Loucy (cell line): Measurements from ENCODE around the gene PPP1R18.
"Not testable (repeated sequence)": the region's sequence is repeated elsewhere in the genome, so short reads cannot be mapped to it uniquely, and the experiment has no call there.

Experiments used
- H2AFZ ChIP-seq: fragments of 200-600 bp; sonication (generic); 2 replicates; pipeline ENCODE4 v1.6.0; 2016; ENCODE audit warnings: antibody characterized with exemption, mild to moderate bottlenecking, low read length, moderate library complexity
- H3F3A ChIP-seq: fragments of 200-600 bp; 2 replicates; pipeline ENCODE4 v1.6.0; 2016; ENCODE audit warnings: antibody characterized with exemption, low read depth, mild to moderate bottlenecking
- H3K27me3 ChIP-seq: fragments of 200-600 bp; sonication (generic); 2 replicates; pipeline ENCODE4 v1.6.1; 2014; ENCODE audit warnings: low read length, mild to moderate bottlenecking; ENCODE audit not compliant: insufficient read depth, poor library complexity, severe bottlenecking
- H3K36me3 ChIP-seq: fragments of 200-600 bp; sonication (generic); 2 replicates; pipeline ENCODE4 v1.6.1; 2016; ENCODE audit warnings: low read length; ENCODE audit not compliant: insufficient read depth
- H3K4me1 ChIP-seq: fragments of 200-600 bp; sonication (generic); 2 replicates; pipeline ENCODE4 v1.5.1; 2014; ENCODE audit warnings: low read length, mild to moderate bottlenecking; ENCODE audit not compliant: insufficient read depth, poor library complexity, severe bottlenecking
- H3K4me2 ChIP-seq: fragments of 200-600 bp; sonication (generic); 2 replicates; pipeline ENCODE4 v1.6.0; 2014; ENCODE audit warnings: antibody characterized with exemption, low read length, low read depth, mild to moderate bottlenecking; ENCODE audit not compliant: poor library complexity, severe bottlenecking
- H3K4me3 ChIP-seq: fragments of 200-600 bp; sonication (generic); 2 replicates; pipeline ENCODE4 v1.5.1; 2014; ENCODE audit warnings: low read length, mild to moderate bottlenecking, mixed read lengths; ENCODE audit not compliant: poor library complexity, severe bottlenecking
- H3K79me2 ChIP-seq: fragments of 200-600 bp; sonication (generic); 2 replicates; pipeline ENCODE4 v1.6.1; 2014; ENCODE audit warnings: low read length; ENCODE audit not compliant: insufficient read depth
- H3K9ac ChIP-seq: fragments of 200-600 bp; sonication (generic); 2 replicates; pipeline ENCODE4 v1.6.0; 2014; ENCODE audit warnings: mild to moderate bottlenecking, low read depth, low read length, moderate library complexity; ENCODE audit not compliant: poor library complexity, severe bottlenecking
- H3K9me2 ChIP-seq: fragments of 200-600 bp; sonication (generic); replicated peaks from 2 replicates; pipeline ENCODE4 v1.6.1; 2016; ENCODE audit warnings: low read depth, low read length, mixed read lengths
- H3K9me3 ChIP-seq: fragments of 200-600 bp; sonication (generic); 2 replicates; pipeline ENCODE4 v1.6.1; 2014; ENCODE audit warnings: mild to moderate bottlenecking, antibody characterized with exemption, low read length, low read depth; ENCODE audit not compliant: insufficient read depth
- H4K20me1 ChIP-seq: fragments of 200-600 bp; sonication (generic); 2 replicates; pipeline ENCODE4 v1.6.0; 2014; ENCODE audit warnings: antibody characterized with exemption, low read length, mild to moderate bottlenecking; ENCODE audit not compliant: insufficient read depth, poor library complexity, severe bottlenecking
- EZH2phosphoT487 ChIP-seq: fragments of 200-600 bp; IDR thresholded peaks from 2 replicates; pipeline ENCODE4 v1.6.1; 2018; ENCODE audit warnings: antibody characterized with exemption, mild to moderate bottlenecking, moderate library complexity, borderline replicate concordance
- TF ChIP-seq, protein P1 (sequence below): fragments of 200-600 bp; sonication (generic); conservative IDR thresholded peaks from 2 replicates; pipeline ENCODE4 v1.5.1; 2014; ENCODE audit warnings: mild to moderate bottlenecking, antibody characterized with exemption, low read length

The PPP1R18 gene

DNA sequence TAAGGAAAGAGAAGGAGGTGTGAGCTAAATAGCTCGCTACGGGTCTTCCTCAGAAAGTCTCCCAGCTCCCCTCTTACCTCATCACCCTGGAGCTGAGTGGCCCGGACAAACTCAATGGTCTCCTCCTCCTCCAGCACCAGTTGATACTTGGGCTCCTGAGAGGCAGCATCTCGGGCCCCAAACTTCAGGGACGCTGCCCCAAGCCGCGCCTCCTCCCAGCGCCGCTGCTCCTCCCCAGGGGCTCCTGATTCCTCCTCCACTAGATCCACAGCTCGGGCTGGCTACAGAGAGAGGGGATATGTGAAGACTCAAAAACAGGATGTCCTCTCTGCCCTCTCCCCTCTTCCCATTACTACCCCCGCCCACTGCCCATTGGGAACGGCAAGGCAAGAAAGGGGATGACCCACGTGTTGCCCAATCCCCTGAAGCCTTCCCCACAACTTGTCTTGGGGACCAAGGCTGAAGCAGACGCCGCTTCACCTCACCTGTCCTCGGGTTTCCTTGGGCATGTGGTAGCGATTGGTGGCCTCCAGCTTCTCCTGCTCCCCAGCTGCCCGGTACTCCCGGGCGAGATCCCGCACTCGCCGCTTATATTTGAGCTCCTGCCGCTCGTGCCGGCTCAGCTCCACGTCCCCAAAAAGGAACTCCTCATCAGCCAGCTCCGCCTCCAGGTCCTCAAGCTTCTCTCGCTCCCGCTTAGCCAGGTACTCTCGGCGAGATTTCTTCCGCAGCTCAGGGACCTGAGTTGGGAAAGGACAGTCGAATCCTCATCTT is 21.3 kb downstream of the PPP1R18 start:
- no peaks in the 10 kb centered on the region for H3K27me3 ChIP-seq
- no peaks in the 10 kb centered on the region for H3K4me1 ChIP-seq
- H3K79me2 ChIP-seq, result 0 out of 2 replicates have a peak, but pooled peaks cover 4% of the 10 kb centered on the region
- no peaks in the 10 kb centered on the region for H3K9me2 ChIP-seq
- no peak overlapping the region for H2AFZ ChIP-seq
- no peaks in the 10 kb centered on the region for H3K9me3 ChIP-seq
- no peak overlapping the region for H3K4me2 ChIP-seq
- H3K4me3 ChIP-seq, result no peak overlapping the region
- no peak overlapping the region for H3K9ac ChIP-seq
- H3K36me3 ChIP-seq, result peaks cover 34% of the 10 kb centered on the region; the same call in 1 of the 2 replicates
- no peak for TF ChIP-seq EZH2phosphoT487
- no peaks in the 10 kb centered on the region for H3F3A ChIP-seq
- no peaks in the 10 kb centered on the region for H4K20me1 ChIP-seq

DNA sequence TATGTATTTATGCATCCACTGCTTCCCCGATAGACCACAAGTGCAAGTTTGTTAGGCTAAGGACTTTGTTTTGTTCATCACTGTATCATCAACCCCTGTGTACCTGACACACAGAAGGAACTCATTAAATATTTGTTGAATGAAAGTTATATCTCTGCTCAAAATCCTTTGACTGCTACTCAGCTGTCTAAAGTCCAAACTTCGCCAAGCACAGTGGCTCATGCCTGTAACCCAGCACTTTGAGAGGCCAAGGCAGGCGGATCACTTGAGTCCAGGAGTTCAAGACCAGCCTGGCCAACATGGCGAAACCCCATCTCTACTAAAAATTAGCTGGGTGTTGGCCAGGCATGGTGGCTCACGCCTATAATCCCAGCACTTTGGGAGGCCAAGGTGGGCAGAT is 28.5 kb downstream of the PPP1R18 start:
- not testable (repeated sequence) for H3K79me2 ChIP-seq, H3K4me1 ChIP-seq, H3F3A ChIP-seq, H4K20me1 ChIP-seq, H3K4me2 ChIP-seq, H3K9me3 ChIP-seq, H3K9me2 ChIP-seq, H3K27me3 ChIP-seq, H3K9ac ChIP-seq, H2AFZ ChIP-seq, H3K4me3 ChIP-seq
- H3K36me3 ChIP-seq, result peaks cover 78% of the 10 kb centered on the region; the same call in 1 of the 2 replicates

DNA sequence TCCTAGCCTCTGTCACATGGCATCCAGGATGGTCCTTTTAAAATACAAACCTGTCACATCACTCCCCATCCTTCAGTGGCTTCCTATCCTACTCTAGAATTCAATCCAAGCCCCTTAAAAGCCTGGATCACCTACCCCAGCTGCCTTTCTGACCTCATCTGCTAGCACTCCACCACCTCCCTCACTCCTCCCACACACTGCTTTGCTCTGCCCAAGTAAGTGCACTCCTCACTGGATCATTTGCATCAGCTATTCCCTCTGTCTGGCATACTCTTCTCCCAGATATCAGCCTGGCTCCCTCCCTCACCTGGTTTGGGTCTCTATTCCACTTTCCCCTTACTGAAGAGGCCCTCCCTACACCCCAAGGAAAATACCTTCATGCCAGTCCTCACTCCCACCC is 29.0 kb downstream of the PPP1R18 start:
- no peak for TF ChIP-seq EZH2phosphoT487
- TF ChIP-seq, protein P1, sequence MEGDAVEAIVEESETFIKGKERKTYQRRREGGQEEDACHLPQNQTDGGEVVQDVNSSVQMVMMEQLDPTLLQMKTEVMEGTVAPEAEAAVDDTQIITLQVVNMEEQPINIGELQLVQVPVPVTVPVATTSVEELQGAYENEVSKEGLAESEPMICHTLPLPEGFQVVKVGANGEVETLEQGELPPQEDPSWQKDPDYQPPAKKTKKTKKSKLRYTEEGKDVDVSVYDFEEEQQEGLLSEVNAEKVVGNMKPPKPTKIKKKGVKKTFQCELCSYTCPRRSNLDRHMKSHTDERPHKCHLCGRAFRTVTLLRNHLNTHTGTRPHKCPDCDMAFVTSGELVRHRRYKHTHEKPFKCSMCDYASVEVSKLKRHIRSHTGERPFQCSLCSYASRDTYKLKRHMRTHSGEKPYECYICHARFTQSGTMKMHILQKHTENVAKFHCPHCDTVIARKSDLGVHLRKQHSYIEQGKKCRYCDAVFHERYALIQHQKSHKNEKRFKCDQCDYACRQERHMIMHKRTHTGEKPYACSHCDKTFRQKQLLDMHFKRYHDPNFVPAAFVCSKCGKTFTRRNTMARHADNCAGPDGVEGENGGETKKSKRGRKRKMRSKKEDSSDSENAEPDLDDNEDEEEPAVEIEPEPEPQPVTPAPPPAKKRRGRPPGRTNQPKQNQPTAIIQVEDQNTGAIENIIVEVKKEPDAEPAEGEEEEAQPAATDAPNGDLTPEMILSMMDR, result no peak
- no peak overlapping the region for H3K9ac ChIP-seq
- H3K27me3 ChIP-seq, result no peaks in the 10 kb centered on the region
- H3F3A ChIP-seq, result no peaks in the 10 kb centered on the region; the same call in 1 of the 2 replicates
- peaks cover 78% of the 10 kb centered on the region; the same call in 1 of the 2 replicates for H3K36me3 ChIP-seq
- no peaks in the 10 kb centered on the region for H3K9me2 ChIP-seq
- H3K4me1 ChIP-seq, result no peaks in the 10 kb centered on the region
- H3K4me2 ChIP-seq, result no peak overlapping the region
- H3K9me3 ChIP-seq, result no peaks in the 10 kb centered on the region
- no peaks in the 10 kb centered on the region for H3K79me2 ChIP-seq
- no peak overlapping the region for H3K4me3 ChIP-seq
- no peaks in the 10 kb centered on the region for H4K20me1 ChIP-seq
- H2AFZ ChIP-seq, result no peak overlapping the region

DNA sequence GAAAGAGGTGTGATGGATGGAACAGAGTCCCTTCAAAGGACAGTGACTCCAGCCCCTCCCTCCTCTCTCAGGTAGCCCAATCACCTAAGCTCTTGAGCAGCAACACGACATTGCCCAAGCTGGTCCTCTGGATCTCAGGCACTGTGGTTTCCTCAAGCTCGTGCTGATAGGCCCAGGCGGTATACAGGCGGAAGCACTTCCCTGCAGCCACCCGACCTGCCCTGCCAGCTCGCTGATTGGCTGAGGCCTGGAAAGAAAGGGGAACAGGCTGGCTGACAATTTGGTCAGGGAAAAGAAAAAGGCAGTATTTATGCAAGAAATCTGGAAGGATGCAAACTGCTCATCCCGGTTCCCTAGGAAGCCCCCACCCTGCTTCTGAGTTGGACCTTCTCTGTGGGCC is 29.9 kb downstream of the PPP1R18 start:
- Histone ChIP-seq H3K27me3 (no peaks in the 10 kb centered on the region), H3K9me2 (no peaks in the 10 kb centered on the region), H2AFZ (no peak overlapping the region), H4K20me1 (no peaks in the 10 kb centered on the region), H3K9ac (no peak overlapping the region), H3K9me3 (no peaks in the 10 kb centered on the region), H3K4me1 (no peaks in the 10 kb centered on the region), H3K36me3 (peaks cover 77% of the 10 kb centered on the region; the same call in 1 of the 2 replicates), H3K79me2 (no peaks in the 10 kb centered on the region), H3K4me2 (no peak overlapping the region), H3K4me3 (no peak overlapping the region), H3F3A (no peaks in the 10 kb centered on the region; the same call in 1 of the 2 replicates)
- no peak for TF ChIP-seq EZH2phosphoT487
- TF ChIP-seq, protein P1, result no peak
